GM21825 (cell line): ENCODE data around the gene AGBL5.

Experiments used
- ATAC-seq: cut with Tn5 transposase; IDR thresholded peaks from one replicate; pipeline ENCODE4 v1.9.1; 2021; ENCODE audit warnings: mild to moderate bottlenecking, moderate library complexity; ENCODE audit not compliant: unreplicated experiment

Gene AGBL5

GRCh38 chr2:27087823-27088410, 36.4 kb downstream of the AGBL5 start:
- no peak for ATAC-seq

- no peak for ATAC-seq
Measured at GRCh38 chr2:27088634-27089033, 37.2 kb downstream of the AGBL5 start.

GRCh38 chr2:27089111-27089954, 37.9 kb downstream of the AGBL5 start:
- no peak for ATAC-seq

- ATAC-seq = no peak
Measured at GRCh38 chr2:27091746-27092695, 40.6 kb downstream of the AGBL5 start.

- no peak for ATAC-seq
Measured at GRCh38 chr2:27092696-27093429, 41.4 kb downstream of the AGBL5 start.

- no peak for ATAC-seq
Measured at GRCh38 chr2:27093430-27094352, 42.2 kb downstream of the AGBL5 start.

- no peak for ATAC-seq
Measured at GRCh38 chr2:27094353-27094984, 43.0 kb downstream of the AGBL5 start.

- no peak for ATAC-seq
Measured at GRCh38 chr2:27095427-27095744, 43.9 kb downstream of the AGBL5 start.

GRCh38 chr2:27095745-27096651, 44.5 kb downstream of the AGBL5 start:
- no peak for ATAC-seq

- no peak for ATAC-seq
Measured at GRCh38 chr2:27096748-27097297, 45.4 kb downstream of the AGBL5 start.

GRCh38 chr2:27097341-27097740, 45.9 kb downstream of the AGBL5 start:
- no peak for ATAC-seq

- no peak for ATAC-seq
Measured at GRCh38 chr2:27099334-27099955, 48.0 kb downstream of the AGBL5 start.

- ATAC-seq = no peak
Measured at GRCh38 chr2:27100036-27100435, 48.6 kb downstream of the AGBL5 start.

- ATAC-seq = no peak
Measured at GRCh38 chr2:27102329-27102728, 50.9 kb downstream of the AGBL5 start.

GRCh38 chr2:27105981-27106380, 54.5 kb downstream of the AGBL5 start:
- no peak for ATAC-seq

- no peak for ATAC-seq
Measured at GRCh38 chr2:27108221-27108620, 56.8 kb downstream of the AGBL5 start.

GRCh38 chr2:27109083-27109482, 57.6 kb downstream of the AGBL5 start:
- no peak for ATAC-seq
